Measurements from ENCODE around the gene COA7. TPM values are rescaled to one million over a fixed set of nuclear protein-coding genes. Genes with fewer than 3 reads are reported as not detected.

Gene COA7
- polyA plus RNA-seq, 1 of the 3 experiments (the other 2 are of a cell fraction) = 9.0 TPM

DNA sequence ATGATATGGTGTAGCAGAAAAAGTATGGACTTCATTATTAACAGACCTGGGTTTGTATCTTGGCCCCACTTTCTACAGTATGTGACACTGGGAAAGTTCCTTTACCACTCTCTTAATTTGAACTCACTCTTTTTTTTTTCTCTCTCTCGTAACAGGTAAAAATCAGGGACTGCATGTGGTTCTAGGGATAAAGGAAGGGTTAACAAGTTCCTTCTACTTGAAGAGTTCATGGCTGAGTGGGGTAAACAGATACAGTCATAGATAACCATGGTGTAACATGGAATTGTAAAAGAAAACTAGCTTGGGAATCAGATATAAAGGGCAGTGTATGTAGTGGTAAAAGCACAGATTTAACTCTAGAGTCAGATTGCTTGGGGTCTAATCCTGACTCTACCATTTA is 49.3 kb upstream of the COA7 start:
- CTCF ChIA-PET = interaction anchor here (0.6 to 2.0 kb wide), 4 partner anchors 14 to 61 kb away, joined by 3 to 6 read pairs (median 4); no protein-coding TSS in a partner anchor
- 96% methylated on average over 1 of the region's 1 CpG for WGBS (ENCODE audit: low lambda C conversion rate)
- Histone ChIP-seq H3F3A (replicated peaks; ENCODE audit: insufficient read depth) (peaks cover 4% of the 10 kb centered on the region), H3K79me2 (ENCODE audit: insufficient read depth) (peaks cover 68% of the 10 kb centered on the region), H3K9me2 (no peaks in the 10 kb centered on the region), H3K4me3 (ENCODE audit: low read depth in 2 of 2, low read length in 1 of 2) (no peak overlapping the region), H3K9me3 (no peaks in the 10 kb centered on the region), H4K20me1 (ENCODE audit: insufficient read depth) (peaks cover 14% of the 10 kb centered on the region; the same call in 1 of the 2 replicates), H3K4me2 (no peak overlapping the region), H3K4me1 (ENCODE audit: control insufficient read depth in 1 of 2, insufficient read depth in 2 of 2, low read depth in 1 of 2, low read length in 1 of 2) (peaks cover 3 to 8% of the 10 kb centered on the region in 2 experiments; a peak in 2 of 4 replicates), H3K9ac (no peak overlapping the region), H3K36me3 (replicated peaks in 1 of 2; ENCODE audit: control insufficient read depth in 1 of 2, insufficient read depth in 2 of 2, low read length in 1 of 2) (no peaks in the 10 kb centered on the region), H3K27ac (ENCODE audit: low read depth in 2 of 2, low read length in 1 of 2) (no peak overlapping the region), H2AFZ (ENCODE audit: low read depth) (no peak overlapping the region), H3K27me3 (ENCODE audit: insufficient read depth) (no peaks in the 10 kb centered on the region)
- TF ChIP-seq JUND (IDR thresholded peaks at IDR 0.05) (no peak), RFX5 (IDR thresholded peaks at IDR 0.05; ENCODE audit: low read length) (no peak), YY1 (IDR thresholded peaks at IDR 0.05; ENCODE audit: low read depth) (no peak), FOXJ3 (CRISPR knock-in tag; IDR thresholded peaks at IDR 0.05) (no peak), TEAD4 (IDR thresholded peaks at IDR 0.05; ENCODE audit: borderline replicate concordance, insufficient read depth) (no peak), ELF1 (IDR thresholded peaks at IDR 0.05) (no peak), CHD2 (IDR thresholded peaks at IDR 0.05; ENCODE audit: low read length, partially characterized antibody) (no peak), MXI1 (IDR thresholded peaks at IDR 0.05; ENCODE audit: low read depth, low read length) (no peak), RAD21 (IDR thresholded peaks at IDR 0.05; ENCODE audit: low read length) (no peak), EZH2phosphoT487 (IDR thresholded peaks at IDR 0.05; ENCODE audit: borderline replicate concordance, low read depth) (no peak), FOXM1 (IDR thresholded peaks at IDR 0.05; ENCODE audit: low read depth) (no peak), GABPA (IDR thresholded peaks at IDR 0.05; ENCODE audit: low read depth) (no peak), TCF12 (IDR thresholded peaks at IDR 0.05) (no peak), GATA2 (CRISPR knock-in tag; IDR thresholded peaks at IDR 0.05) (no peak), NFIC (IDR thresholded peaks at IDR 0.05; ENCODE audit: borderline replicate concordance) (no peak), FOSL2 (IDR thresholded peaks at IDR 0.05; ENCODE audit: borderline replicate concordance, low read depth) (no peak)
- TF ChIP-seq, protein P1, sequence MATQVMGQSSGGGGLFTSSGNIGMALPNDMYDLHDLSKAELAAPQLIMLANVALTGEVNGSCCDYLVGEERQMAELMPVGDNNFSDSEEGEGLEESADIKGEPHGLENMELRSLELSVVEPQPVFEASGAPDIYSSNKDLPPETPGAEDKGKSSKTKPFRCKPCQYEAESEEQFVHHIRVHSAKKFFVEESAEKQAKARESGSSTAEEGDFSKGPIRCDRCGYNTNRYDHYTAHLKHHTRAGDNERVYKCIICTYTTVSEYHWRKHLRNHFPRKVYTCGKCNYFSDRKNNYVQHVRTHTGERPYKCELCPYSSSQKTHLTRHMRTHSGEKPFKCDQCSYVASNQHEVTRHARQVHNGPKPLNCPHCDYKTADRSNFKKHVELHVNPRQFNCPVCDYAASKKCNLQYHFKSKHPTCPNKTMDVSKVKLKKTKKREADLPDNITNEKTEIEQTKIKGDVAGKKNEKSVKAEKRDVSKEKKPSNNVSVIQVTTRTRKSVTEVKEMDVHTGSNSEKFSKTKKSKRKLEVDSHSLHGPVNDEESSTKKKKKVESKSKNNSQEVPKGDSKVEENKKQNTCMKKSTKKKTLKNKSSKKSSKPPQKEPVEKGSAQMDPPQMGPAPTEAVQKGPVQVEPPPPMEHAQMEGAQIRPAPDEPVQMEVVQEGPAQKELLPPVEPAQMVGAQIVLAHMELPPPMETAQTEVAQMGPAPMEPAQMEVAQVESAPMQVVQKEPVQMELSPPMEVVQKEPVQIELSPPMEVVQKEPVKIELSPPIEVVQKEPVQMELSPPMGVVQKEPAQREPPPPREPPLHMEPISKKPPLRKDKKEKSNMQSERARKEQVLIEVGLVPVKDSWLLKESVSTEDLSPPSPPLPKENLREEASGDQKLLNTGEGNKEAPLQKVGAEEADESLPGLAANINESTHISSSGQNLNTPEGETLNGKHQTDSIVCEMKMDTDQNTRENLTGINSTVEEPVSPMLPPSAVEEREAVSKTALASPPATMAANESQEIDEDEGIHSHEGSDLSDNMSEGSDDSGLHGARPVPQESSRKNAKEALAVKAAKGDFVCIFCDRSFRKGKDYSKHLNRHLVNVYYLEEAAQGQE (IDR thresholded peaks at IDR 0.05; ENCODE audit: low read depth, low read length) = no peak
- POLR2A ChIA-PET = no interaction called here
- no peak for DNase-seq

DNA sequence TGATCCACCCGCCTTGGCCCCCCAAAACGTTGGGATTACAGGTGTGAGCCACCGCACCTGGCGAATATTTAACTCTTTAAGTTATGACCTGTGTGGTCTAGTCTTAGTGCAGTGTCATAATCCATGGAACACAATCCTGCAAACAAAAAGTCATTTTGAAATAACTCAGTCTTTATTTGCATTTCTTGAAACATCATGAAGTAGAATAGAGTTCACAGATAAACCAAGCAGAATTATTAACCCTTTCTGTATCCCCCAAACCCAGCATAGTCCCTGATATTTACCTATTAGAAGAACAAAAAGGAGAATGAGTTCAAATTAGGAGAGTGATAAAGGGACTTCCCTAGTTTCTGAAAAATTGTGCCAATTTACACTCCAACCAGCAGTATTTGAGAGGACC is 48.0 kb upstream of the COA7 start:
- no peaks in the 10 kb centered on the region for H3K9me3 ChIP-seq
- POLR2A ChIA-PET = no interaction called here
- CTCF ChIA-PET = no interaction called here
- H4K20me1 ChIP-seq (ENCODE audit: insufficient read depth) = peaks cover 14% of the 10 kb centered on the region; the same call in 1 of the 2 replicates
- 75% methylated on average over 4 of the region's 4 CpGs for WGBS (ENCODE audit: low lambda C conversion rate)
- no peak overlapping the region for H3K9ac ChIP-seq
- H3K4me1 ChIP-seq (ENCODE audit: control insufficient read depth in 1 of 2, insufficient read depth in 2 of 2, low read depth in 1 of 2, low read length in 1 of 2) = no peaks in the 10 kb centered on the region
- no peak overlapping the region for H2AFZ ChIP-seq (ENCODE audit: low read depth)
- H3K36me3 ChIP-seq (replicated peaks in 1 of 2; ENCODE audit: control insufficient read depth in 1 of 2, insufficient read depth in 2 of 2, low read length in 1 of 2) = no peaks in the 10 kb centered on the region
- H3K27me3 ChIP-seq (ENCODE audit: insufficient read depth) = no peaks in the 10 kb centered on the region
- no peak for DNase-seq
- no peak for TF ChIP-seq MXI1 (IDR thresholded peaks at IDR 0.05; ENCODE audit: low read depth, low read length)
- peaks cover 71% of the 10 kb centered on the region for H3K79me2 ChIP-seq (ENCODE audit: insufficient read depth)
- no peak overlapping the region for H3K4me3 ChIP-seq (ENCODE audit: low read depth in 2 of 2, low read length in 1 of 2)
- no peak overlapping the region for H3K27ac ChIP-seq (ENCODE audit: low read depth in 2 of 2, low read length in 1 of 2)
- peaks cover 4% of the 10 kb centered on the region for H3F3A ChIP-seq (replicated peaks; ENCODE audit: insufficient read depth)
- no peaks in the 10 kb centered on the region for H3K9me2 ChIP-seq
- no peak overlapping the region for H3K4me2 ChIP-seq
